ENCODE measurements around the gene SH3BP1. TPM values are rescaled to one million over a fixed set of nuclear protein-coding genes. Genes with fewer than 3 reads are reported as not detected.

The SH3BP1 gene
- total and polyA plus RNA-seq, 2 of the 13 experiments (the other 11 are each of a cell fraction or from before 2014, with no cell fraction given), result 8.4 to 18.5 TPM

DNA sequence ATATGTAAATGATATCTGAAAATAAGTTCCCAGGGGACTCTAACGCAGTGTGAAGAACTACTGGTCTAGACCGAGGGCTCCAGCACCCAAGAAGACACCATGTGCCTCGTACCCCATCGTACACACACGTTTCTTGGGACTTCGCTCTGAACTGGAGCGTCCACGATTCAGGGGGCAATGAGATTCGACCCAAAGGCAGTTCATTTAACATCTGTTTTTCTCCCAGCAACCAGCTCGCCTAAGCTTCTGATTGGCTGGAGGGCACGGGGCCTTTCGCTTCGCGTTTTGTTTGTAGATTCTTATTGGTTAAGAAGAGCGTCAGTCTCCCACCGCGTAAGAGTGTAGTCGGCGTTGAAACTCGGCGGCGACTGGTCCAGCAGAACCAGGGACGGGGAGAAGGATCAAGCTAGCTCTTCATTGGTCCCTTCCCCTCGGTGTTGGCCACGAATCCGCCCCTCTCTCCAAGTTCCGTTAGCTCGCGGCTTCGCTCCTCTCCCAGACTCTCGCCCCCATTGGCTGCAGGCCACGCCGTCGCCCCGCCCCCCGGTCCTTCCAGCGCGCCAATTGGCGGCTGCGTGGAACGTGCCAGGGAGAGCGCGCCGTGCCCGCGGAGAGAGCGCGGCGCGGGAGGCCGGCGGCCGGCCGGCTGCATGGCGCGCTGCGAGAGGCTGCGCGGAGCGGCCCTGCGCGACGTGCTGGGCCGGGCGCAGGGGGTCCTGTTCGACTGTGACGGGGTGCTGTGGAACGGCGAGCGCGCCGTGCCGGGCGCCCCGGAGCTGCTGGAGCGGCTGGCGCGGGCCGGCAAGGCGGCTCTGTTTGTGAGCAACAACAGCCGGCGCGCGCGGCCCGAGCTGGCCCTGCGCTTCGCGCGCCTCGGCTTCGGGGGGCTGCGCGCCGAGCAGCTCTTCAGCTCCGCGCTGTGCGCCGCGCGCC lies 18.9 kb downstream of the SH3BP1 start, which contains the start of gene PDXP (continued):
- TF ChIP-seq, protein P1, sequence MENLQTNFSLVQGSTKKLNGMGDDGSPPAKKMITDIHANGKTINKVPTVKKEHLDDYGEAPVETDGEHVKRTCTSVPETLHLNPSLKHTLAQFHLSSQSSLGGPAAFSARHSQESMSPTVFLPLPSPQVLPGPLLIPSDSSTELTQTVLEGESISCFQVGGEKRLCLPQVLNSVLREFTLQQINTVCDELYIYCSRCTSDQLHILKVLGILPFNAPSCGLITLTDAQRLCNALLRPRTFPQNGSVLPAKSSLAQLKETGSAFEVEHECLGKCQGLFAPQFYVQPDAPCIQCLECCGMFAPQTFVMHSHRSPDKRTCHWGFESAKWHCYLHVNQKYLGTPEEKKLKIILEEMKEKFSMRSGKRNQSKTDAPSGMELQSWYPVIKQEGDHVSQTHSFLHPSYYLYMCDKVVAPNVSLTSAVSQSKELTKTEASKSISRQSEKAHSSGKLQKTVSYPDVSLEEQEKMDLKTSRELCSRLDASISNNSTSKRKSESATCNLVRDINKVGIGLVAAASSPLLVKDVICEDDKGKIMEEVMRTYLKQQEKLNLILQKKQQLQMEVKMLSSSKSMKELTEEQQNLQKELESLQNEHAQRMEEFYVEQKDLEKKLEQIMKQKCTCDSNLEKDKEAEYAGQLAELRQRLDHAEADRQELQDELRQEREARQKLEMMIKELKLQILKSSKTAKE (CRISPR knock-in tag; IDR thresholded peaks at IDR 0.05; ENCODE audit: borderline replicate concordance), result no peak
- TF ChIP-seq, protein P2, sequence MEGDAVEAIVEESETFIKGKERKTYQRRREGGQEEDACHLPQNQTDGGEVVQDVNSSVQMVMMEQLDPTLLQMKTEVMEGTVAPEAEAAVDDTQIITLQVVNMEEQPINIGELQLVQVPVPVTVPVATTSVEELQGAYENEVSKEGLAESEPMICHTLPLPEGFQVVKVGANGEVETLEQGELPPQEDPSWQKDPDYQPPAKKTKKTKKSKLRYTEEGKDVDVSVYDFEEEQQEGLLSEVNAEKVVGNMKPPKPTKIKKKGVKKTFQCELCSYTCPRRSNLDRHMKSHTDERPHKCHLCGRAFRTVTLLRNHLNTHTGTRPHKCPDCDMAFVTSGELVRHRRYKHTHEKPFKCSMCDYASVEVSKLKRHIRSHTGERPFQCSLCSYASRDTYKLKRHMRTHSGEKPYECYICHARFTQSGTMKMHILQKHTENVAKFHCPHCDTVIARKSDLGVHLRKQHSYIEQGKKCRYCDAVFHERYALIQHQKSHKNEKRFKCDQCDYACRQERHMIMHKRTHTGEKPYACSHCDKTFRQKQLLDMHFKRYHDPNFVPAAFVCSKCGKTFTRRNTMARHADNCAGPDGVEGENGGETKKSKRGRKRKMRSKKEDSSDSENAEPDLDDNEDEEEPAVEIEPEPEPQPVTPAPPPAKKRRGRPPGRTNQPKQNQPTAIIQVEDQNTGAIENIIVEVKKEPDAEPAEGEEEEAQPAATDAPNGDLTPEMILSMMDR (CRISPR knock-in tag; IDR thresholded peaks at IDR 0.05), result no peak
- TF ChIP-seq MAZ (IDR thresholded peaks at IDR 0.05; ENCODE audit: borderline replicate concordance, low read depth, low read length) (no peak), MAZ (CRISPR knock-in tag; IDR thresholded peaks at IDR 0.05; ENCODE audit: low read depth) (no peak; the same call in 1 of the 2 replicates), RFX5 (IDR thresholded peaks at IDR 0.05; ENCODE audit: low read depth, low read length) (peak; percentile 98), HHEX (CRISPR knock-in tag; IDR thresholded peaks at IDR 0.05) (no peak), HNRNPL (IDR thresholded peaks at IDR 0.05; ENCODE audit: low read depth, low read length) (no peak), ZNF572 (CRISPR knock-in tag; IDR thresholded peaks at IDR 0.05) (no peak), PAF1 (CRISPR knock-in tag; IDR thresholded peaks at IDR 0.05) (no peak), ZNF430 (CRISPR knock-in tag; IDR thresholded peaks at IDR 0.05) (no peak), RELA (CRISPR knock-in tag; IDR thresholded peaks at IDR 0.05) (no peak), PITX1 (CRISPR knock-in tag; IDR thresholded peaks at IDR 0.05) (no peak), ZNF777 (CRISPR knock-in tag; IDR thresholded peaks at IDR 0.05) (no peak), RARA (CRISPR knock-in tag; IDR thresholded peaks at IDR 0.05) (peak; percentile 22), ZFP36L2 (CRISPR knock-in tag; IDR thresholded peaks at IDR 0.05) (no peak), FOXM1 (CRISPR knock-in tag; IDR thresholded peaks at IDR 0.05) (no peak), SYNCRIP (IDR thresholded peaks at IDR 0.05; ENCODE audit: insufficient read depth, low read depth, low read length) (no peak)
- TF ChIP-seq, protein P3, sequence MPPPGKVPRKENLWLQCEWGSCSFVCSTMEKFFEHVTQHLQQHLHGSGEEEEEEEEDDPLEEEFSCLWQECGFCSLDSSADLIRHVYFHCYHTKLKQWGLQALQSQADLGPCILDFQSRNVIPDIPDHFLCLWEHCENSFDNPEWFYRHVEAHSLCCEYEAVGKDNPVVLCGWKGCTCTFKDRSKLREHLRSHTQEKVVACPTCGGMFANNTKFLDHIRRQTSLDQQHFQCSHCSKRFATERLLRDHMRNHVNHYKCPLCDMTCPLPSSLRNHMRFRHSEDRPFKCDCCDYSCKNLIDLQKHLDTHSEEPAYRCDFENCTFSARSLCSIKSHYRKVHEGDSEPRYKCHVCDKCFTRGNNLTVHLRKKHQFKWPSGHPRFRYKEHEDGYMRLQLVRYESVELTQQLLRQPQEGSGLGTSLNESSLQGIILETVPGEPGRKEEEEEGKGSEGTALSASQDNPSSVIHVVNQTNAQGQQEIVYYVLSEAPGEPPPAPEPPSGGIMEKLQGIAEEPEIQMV (CRISPR knock-in tag; IDR thresholded peaks at IDR 0.05; ENCODE audit: low read depth), result no peak
- TF ChIP-seq, protein P4, sequence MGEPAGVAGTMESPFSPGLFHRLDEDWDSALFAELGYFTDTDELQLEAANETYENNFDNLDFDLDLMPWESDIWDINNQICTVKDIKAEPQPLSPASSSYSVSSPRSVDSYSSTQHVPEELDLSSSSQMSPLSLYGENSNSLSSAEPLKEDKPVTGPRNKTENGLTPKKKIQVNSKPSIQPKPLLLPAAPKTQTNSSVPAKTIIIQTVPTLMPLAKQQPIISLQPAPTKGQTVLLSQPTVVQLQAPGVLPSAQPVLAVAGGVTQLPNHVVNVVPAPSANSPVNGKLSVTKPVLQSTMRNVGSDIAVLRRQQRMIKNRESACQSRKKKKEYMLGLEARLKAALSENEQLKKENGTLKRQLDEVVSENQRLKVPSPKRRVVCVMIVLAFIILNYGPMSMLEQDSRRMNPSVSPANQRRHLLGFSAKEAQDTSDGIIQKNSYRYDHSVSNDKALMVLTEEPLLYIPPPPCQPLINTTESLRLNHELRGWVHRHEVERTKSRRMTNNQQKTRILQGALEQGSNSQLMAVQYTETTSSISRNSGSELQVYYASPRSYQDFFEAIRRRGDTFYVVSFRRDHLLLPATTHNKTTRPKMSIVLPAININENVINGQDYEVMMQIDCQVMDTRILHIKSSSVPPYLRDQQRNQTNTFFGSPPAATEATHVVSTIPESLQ (CRISPR knock-in tag; conservative IDR thresholded peaks at IDR 0.05), result no peak
- TF ChIP-seq, protein P5, sequence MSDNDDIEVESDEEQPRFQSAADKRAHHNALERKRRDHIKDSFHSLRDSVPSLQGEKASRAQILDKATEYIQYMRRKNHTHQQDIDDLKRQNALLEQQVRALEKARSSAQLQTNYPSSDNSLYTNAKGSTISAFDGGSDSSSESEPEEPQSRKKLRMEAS (IDR thresholded peaks at IDR 0.05), result peak; percentile 93
- TF ChIP-seq, protein P6, sequence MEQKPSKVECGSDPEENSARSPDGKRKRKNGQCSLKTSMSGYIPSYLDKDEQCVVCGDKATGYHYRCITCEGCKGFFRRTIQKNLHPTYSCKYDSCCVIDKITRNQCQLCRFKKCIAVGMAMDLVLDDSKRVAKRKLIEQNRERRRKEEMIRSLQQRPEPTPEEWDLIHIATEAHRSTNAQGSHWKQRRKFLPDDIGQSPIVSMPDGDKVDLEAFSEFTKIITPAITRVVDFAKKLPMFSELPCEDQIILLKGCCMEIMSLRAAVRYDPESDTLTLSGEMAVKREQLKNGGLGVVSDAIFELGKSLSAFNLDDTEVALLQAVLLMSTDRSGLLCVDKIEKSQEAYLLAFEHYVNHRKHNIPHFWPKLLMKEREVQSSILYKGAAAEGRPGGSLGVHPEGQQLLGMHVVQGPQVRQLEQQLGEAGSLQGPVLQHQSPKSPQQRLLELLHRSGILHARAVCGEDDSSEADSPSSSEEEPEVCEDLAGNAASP (CRISPR knock-in tag; IDR thresholded peaks at IDR 0.05; ENCODE audit: borderline replicate concordance), result no peak

Data from HepG2 (cell line).